ENCODE data around the gene NLE1. TPM values are rescaled to one million over a fixed set of nuclear protein-coding genes. Genes with fewer than 3 reads are reported as not detected.

The NLE1 gene
- total and polyA plus RNA-seq, 2 of the 8 experiments (the other 6 are each of a cell fraction or from before 2014, with no cell fraction given) = 50.4 to 51.5 TPM

DNA sequence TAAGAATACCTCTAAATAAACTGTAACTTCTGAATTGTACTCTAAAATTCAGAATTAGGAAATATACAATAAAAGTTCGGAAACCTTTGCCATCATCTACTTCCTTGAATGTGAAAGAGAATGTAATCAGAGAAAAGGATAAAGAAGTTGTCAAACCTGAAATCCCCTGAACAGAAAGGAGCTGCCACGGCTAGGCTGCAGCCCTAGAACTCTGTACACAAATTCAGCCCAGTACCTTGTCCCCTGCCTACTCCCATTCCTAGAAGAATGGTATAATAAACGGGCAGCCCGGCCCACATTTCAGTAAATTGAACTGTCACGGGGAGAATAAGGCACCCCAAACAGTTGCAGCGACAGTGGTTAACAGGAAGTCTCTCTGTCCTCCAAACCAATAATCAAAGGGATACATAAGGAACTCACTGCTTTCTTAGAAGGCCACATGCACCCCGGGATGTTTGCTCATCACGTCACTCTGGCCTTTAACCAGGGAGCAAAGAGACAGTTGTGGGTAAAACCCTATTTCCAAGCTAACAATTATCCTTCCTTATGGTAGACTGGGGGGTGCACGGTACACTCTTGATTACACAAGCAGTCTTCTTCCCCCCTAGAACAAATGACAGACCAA is 54.3 kb downstream of the NLE1 start:
- WGBS, 2 experiments (ENCODE audit: extremely low coverage in 1 of 2, insufficient coverage in 1 of 2, insufficient read length in 1 of 2, insufficient replicate concordance in 2 of 2, low coverage in 1 of 2, low lambda C conversion rate in 2 of 2, missing lambda C conversion rate in 1 of 2) = 60% methylated on average over 9 of the region's 9 CpGs; no CpG with 5 or more reads in 1 of the 2 experiments
- POLR2A ChIA-PET (ENCODE audit: partially characterized antibody) = interaction anchor here (1.0 to 1.6 kb wide), 4 partner anchors 11 to 80 kb away, joined by 3 to 7 read pairs (median 4); partner anchors contain the start of gene RFFL
- peaks cover 0 to 2% of the 10 kb centered on the region in 2 experiments; a peak in 1 of 4 replicates for H3K79me2 ChIP-seq (ENCODE audit: control insufficient read depth in 1 of 2, insufficient read depth in 2 of 2, low read length in 2 of 2)
- TF ChIP-seq TAF7 (optimal IDR thresholded peaks at IDR 0.05; ENCODE audit: borderline replicate concordance, low read depth, low read length) = no peak
- TF ChIP-seq JUN (IDR thresholded peaks at IDR 0.05; ENCODE audit: low read depth, low read length) = no peak
- TF ChIP-seq SIRT6 (IDR thresholded peaks at IDR 0.05; ENCODE audit: low read length) = no peak
- no peak for TF ChIP-seq TAF1 (IDR thresholded peaks at IDR 0.05; ENCODE audit: low read depth, low read length)
- TF ChIP-seq, protein P1, sequence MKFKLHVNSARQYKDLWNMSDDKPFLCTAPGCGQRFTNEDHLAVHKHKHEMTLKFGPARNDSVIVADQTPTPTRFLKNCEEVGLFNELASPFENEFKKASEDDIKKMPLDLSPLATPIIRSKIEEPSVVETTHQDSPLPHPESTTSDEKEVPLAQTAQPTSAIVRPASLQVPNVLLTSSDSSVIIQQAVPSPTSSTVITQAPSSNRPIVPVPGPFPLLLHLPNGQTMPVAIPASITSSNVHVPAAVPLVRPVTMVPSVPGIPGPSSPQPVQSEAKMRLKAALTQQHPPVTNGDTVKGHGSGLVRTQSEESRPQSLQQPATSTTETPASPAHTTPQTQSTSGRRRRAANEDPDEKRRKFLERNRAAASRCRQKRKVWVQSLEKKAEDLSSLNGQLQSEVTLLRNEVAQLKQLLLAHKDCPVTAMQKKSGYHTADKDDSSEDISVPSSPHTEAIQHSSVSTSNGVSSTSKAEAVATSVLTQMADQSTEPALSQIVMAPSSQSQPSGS (IDR thresholded peaks at IDR 0.05; ENCODE audit: low read length) = no peak
- no peak for TF ChIP-seq CEBPB (IDR thresholded peaks at IDR 0.05; ENCODE audit: low read depth, low read length)
- TF ChIP-seq CREB1 (IDR thresholded peaks at IDR 0.05) = no peak
- no peak for TF ChIP-seq BRCA1 (IDR thresholded peaks at IDR 0.05; ENCODE audit: low read depth, low read length)
- TF ChIP-seq JUND (IDR thresholded peaks at IDR 0.05; ENCODE audit: low read length) = no peak
- TF ChIP-seq RBBP5 (IDR thresholded peaks at IDR 0.05; ENCODE audit: borderline replicate concordance, low read depth, low read length) = no peak
- no peak for TF ChIP-seq EP300 (IDR thresholded peaks at IDR 0.05; ENCODE audit: borderline replicate concordance in 1 of 2, low read depth in 2 of 2, low read length in 2 of 2)
- TF ChIP-seq POU5F1 (IDR thresholded peaks at IDR 0.05; ENCODE audit: low read depth, low read length) = no peak

More for the DNA sequence above, 54.3 kb downstream of the NLE1 start:
- H3K56ac ChIP-seq (replicated peaks; ENCODE audit: insufficient read length, low read depth, low read length) = no peak overlapping the region
- H3K18ac ChIP-seq (ENCODE audit: extremely low read depth, low read length) = no peak overlapping the region
- no peak overlapping the region for H3K9ac ChIP-seq (replicated peaks in 1 of 4; ENCODE audit: extremely low read depth in 1 of 4, low read depth in 3 of 4, low read length in 3 of 4)
- peak overlapping the region; percentile 74 to 86 for H3K4me2 ChIP-seq (ENCODE audit: insufficient read depth in 1 of 2, low read depth in 2 of 2, low read length in 2 of 2)
- no peak overlapping the region for H3K4ac ChIP-seq (replicated peaks; ENCODE audit: insufficient read length, low read depth, low read length)
- H3K14ac ChIP-seq (ENCODE audit: insufficient read length) = no peak overlapping the region
- no peaks in the 10 kb centered on the region for H3K27me3 ChIP-seq (replicated peaks in 1 of 4; ENCODE audit: control insufficient read depth in 3 of 4, extremely low read depth in 1 of 4, insufficient read depth in 3 of 4, low read length in 3 of 4)
- H2BK12ac ChIP-seq (ENCODE audit: low read depth, low read length) = no peak overlapping the region
- DNase-seq (ENCODE audit: low read depth in 1 of 2, low spot score in 2 of 2) (no peak), FAIRE-seq (no peak)
- no peak overlapping the region for H2AK5ac ChIP-seq (ENCODE audit: low read depth, low read length)
- no peaks in the 10 kb centered on the region for H4K20me1 ChIP-seq (replicated peaks in 1 of 2; ENCODE audit: control insufficient read depth in 1 of 2, insufficient read depth in 2 of 2, low read length in 2 of 2)
- H3K23me2 ChIP-seq (ENCODE audit: low read depth, low read length) = peaks cover 12% of the 10 kb centered on the region; the same call in 1 of the 2 replicates
- no peak overlapping the region for H3K27ac ChIP-seq (ENCODE audit: low read depth, low read length)
- H3K36me3 ChIP-seq (ENCODE audit: control insufficient read depth in 2 of 4, insufficient read depth in 4 of 4, low read length in 3 of 4) = no peaks in the 10 kb centered on the region
- no peak overlapping the region for H2BK15ac ChIP-seq (ENCODE audit: low read length)
- no peaks in the 10 kb centered on the region for H3K9me3 ChIP-seq (ENCODE audit: insufficient read depth in 2 of 2, low read depth in 1 of 2, low read length in 1 of 2)
- no peak overlapping the region for H2BK5ac ChIP-seq (ENCODE audit: low read depth, low read length)
- H3K4me3 ChIP-seq (ENCODE audit: extremely low read depth in 1 of 4, insufficient read depth in 2 of 4, low read depth in 3 of 4, low read length in 4 of 4) = peak overlapping the region; percentile 53 to 86 (median 76)
- H2AFZ ChIP-seq (ENCODE audit: low read length) = no peak overlapping the region
- H3K23ac ChIP-seq (ENCODE audit: insufficient read length) = no peak overlapping the region
- H2BK120ac ChIP-seq (replicated peaks; ENCODE audit: low read depth, low read length) = no peak overlapping the region
- peaks cover 6 to 23% (median 11%) of the 10 kb centered on the region in 4 experiments for H3K4me1 ChIP-seq (replicated peaks in 1 of 4; ENCODE audit: control insufficient read depth in 3 of 4, insufficient read depth in 4 of 4, low read length in 3 of 4)
- no peak overlapping the region for H4K5ac ChIP-seq (ENCODE audit: insufficient read length, low read depth, low read length)
- H4K8ac ChIP-seq (ENCODE audit: extremely low read depth, insufficient read depth, low read length) = no peak overlapping the region
- H4K91ac ChIP-seq (replicated peaks; ENCODE audit: insufficient read length, low read length) = no peak overlapping the region
- CTCF ChIA-PET (ENCODE audit: partially characterized antibody) = interaction anchor here (0.6 to 1.4 kb wide), 5 partner anchors 31 to 1151 kb away, joined by 3 to 4 read pairs (median 3); no protein-coding TSS in a partner anchor
- no peak overlapping the region for H2BK20ac ChIP-seq (ENCODE audit: low read length)
- H3K79me1 ChIP-seq (ENCODE audit: low read depth, low read length) = no peaks in the 10 kb centered on the region; the same call in 1 of the 2 replicates
